ENCODE results near the gene NKAPD1.

The NKAPD1 gene

DNA sequence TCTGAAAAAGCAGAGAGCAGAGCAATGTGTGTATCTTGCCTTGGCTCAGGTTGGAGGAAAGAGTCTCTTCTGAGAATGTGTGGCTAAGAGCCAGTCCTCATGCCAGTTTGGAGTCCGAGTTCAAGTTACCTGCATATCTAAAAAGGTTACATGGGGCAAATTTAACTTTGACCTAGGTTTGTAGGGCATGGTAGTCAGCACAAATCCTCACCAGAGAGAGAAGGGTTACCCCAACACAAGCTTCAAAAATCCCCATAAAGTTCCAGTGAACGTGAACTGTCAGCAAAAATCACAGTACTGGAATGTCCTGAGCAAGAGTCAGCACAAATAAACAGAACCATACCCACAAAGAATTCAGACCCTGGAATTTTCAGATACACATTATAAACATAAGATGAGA, 26.4 kb downstream of the NKAPD1 start:
- H3K9me2 ChIP-seq (replicated peaks; ENCODE audit: low read depth, low read length): no peaks in the 10 kb centered on the region
- no peaks in the 10 kb centered on the region for H4K20me1 ChIP-seq (ENCODE audit: insufficient read depth, low read length, poor library complexity, severe bottlenecking)
- no peaks in the 10 kb centered on the region for H3K4me1 ChIP-seq (ENCODE audit: insufficient read depth, low read length, poor library complexity, severe bottlenecking)
- TF ChIP-seq, protein P1, sequence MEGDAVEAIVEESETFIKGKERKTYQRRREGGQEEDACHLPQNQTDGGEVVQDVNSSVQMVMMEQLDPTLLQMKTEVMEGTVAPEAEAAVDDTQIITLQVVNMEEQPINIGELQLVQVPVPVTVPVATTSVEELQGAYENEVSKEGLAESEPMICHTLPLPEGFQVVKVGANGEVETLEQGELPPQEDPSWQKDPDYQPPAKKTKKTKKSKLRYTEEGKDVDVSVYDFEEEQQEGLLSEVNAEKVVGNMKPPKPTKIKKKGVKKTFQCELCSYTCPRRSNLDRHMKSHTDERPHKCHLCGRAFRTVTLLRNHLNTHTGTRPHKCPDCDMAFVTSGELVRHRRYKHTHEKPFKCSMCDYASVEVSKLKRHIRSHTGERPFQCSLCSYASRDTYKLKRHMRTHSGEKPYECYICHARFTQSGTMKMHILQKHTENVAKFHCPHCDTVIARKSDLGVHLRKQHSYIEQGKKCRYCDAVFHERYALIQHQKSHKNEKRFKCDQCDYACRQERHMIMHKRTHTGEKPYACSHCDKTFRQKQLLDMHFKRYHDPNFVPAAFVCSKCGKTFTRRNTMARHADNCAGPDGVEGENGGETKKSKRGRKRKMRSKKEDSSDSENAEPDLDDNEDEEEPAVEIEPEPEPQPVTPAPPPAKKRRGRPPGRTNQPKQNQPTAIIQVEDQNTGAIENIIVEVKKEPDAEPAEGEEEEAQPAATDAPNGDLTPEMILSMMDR (conservative IDR thresholded peaks at IDR 0.05; ENCODE audit: low read length): no peak
- TF ChIP-seq EZH2phosphoT487 (IDR thresholded peaks at IDR 0.05; ENCODE audit: borderline replicate concordance): no peak
- peaks cover 4% of the 10 kb centered on the region; the same call in 1 of the 2 replicates for H3K36me3 ChIP-seq (ENCODE audit: insufficient read depth, low read length)
- H3K4me3 ChIP-seq (ENCODE audit: low read length, poor library complexity, severe bottlenecking): no peak overlapping the region
- no peak overlapping the region for H2AFZ ChIP-seq (ENCODE audit: low read length)
- no peak overlapping the region for H3K9ac ChIP-seq (ENCODE audit: low read depth, low read length, poor library complexity, severe bottlenecking)
- H3F3A ChIP-seq (ENCODE audit: low read depth): no peaks in the 10 kb centered on the region
- H3K79me2 ChIP-seq (ENCODE audit: insufficient read depth, low read length): no peaks in the 10 kb centered on the region
- no peaks in the 10 kb centered on the region for H3K27me3 ChIP-seq (ENCODE audit: insufficient read depth, low read length, poor library complexity, severe bottlenecking)
- no peak overlapping the region for H3K4me2 ChIP-seq (ENCODE audit: low read depth, low read length, poor library complexity, severe bottlenecking)
- no peaks in the 10 kb centered on the region for H3K9me3 ChIP-seq (ENCODE audit: insufficient read depth, low read depth, low read length)

DNA sequence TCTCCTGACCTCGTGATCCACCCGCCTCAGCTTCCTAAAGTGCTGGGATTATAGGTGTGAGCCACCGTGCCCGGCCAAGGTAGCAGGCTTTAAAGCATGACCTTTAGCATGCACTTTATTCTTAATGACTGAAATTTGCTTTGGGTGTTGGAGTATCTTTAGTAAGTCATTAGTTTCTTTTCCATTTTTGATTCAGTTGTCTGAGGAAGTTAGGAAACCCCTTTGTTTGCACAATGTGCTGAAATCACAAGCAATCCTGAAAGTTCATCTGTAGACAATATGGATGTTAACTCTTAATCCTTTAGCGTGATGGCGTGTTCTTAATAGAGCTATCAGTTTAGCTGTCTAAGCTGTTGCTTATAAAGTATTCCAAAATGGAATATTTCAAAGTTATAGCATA, 29.3 kb downstream of the NKAPD1 start:
- Histone ChIP-seq H4K20me1 (ENCODE audit: insufficient read depth, low read length, poor library complexity, severe bottlenecking) (no peaks in the 10 kb centered on the region), H3K4me2 (ENCODE audit: low read depth, low read length, poor library complexity, severe bottlenecking) (no peak overlapping the region), H3K27me3 (ENCODE audit: insufficient read depth, low read length, poor library complexity, severe bottlenecking) (no peaks in the 10 kb centered on the region), H2AFZ (ENCODE audit: low read length) (no peak overlapping the region), H3K79me2 (ENCODE audit: insufficient read depth, low read length) (no peaks in the 10 kb centered on the region), H3F3A (ENCODE audit: low read depth) (no peaks in the 10 kb centered on the region), H3K4me3 (ENCODE audit: low read length, poor library complexity, severe bottlenecking) (no peak overlapping the region), H3K36me3 (ENCODE audit: insufficient read depth, low read length) (no peaks in the 10 kb centered on the region), H3K9me3 (ENCODE audit: insufficient read depth, low read depth, low read length) (no peaks in the 10 kb centered on the region), H3K9ac (ENCODE audit: low read depth, low read length, poor library complexity, severe bottlenecking) (no peak overlapping the region), H3K9me2 (replicated peaks; ENCODE audit: low read depth, low read length) (no peaks in the 10 kb centered on the region), H3K4me1 (ENCODE audit: insufficient read depth, low read length, poor library complexity, severe bottlenecking) (no peaks in the 10 kb centered on the region)
- TF ChIP-seq EZH2phosphoT487 (IDR thresholded peaks at IDR 0.05; ENCODE audit: borderline replicate concordance): no peak
- TF ChIP-seq, protein P1 (conservative IDR thresholded peaks at IDR 0.05; ENCODE audit: low read length): no peak

- Histone ChIP-seq H3K36me3 (ENCODE audit: insufficient read depth, low read length) (no peaks in the 10 kb centered on the region), H3K79me2 (ENCODE audit: insufficient read depth, low read length) (no peaks in the 10 kb centered on the region), H2AFZ (ENCODE audit: low read length) (no peak overlapping the region), H4K20me1 (ENCODE audit: insufficient read depth, low read length, poor library complexity, severe bottlenecking) (no peaks in the 10 kb centered on the region), H3K9ac (ENCODE audit: low read depth, low read length, poor library complexity, severe bottlenecking) (no peak overlapping the region), H3K4me2 (ENCODE audit: low read depth, low read length, poor library complexity, severe bottlenecking) (no peak overlapping the region), H3F3A (ENCODE audit: low read depth) (no peaks in the 10 kb centered on the region), H3K9me3 (ENCODE audit: insufficient read depth, low read depth, low read length) (no peaks in the 10 kb centered on the region), H3K4me1 (ENCODE audit: insufficient read depth, low read length, poor library complexity, severe bottlenecking) (no peaks in the 10 kb centered on the region), H3K4me3 (ENCODE audit: low read length, poor library complexity, severe bottlenecking) (no peak overlapping the region), H3K27me3 (ENCODE audit: insufficient read depth, low read length, poor library complexity, severe bottlenecking) (no peaks in the 10 kb centered on the region), H3K9me2 (replicated peaks; ENCODE audit: low read depth, low read length) (no peaks in the 10 kb centered on the region)
- TF ChIP-seq EZH2phosphoT487 (IDR thresholded peaks at IDR 0.05; ENCODE audit: borderline replicate concordance): no peak
- TF ChIP-seq, protein P1 (conservative IDR thresholded peaks at IDR 0.05; ENCODE audit: low read length): no peak
Measured at GRCh38 chr11:112106070-112106469, 32.0 kb downstream of the NKAPD1 start.
